CD4-positive, alpha-beta T cell treated with Interleukin-6 for 4 hours (primary cell): Measurements from ENCODE around the gene PRSS8.
"Not testable (repeated sequence)": the region's sequence is repeated elsewhere in the genome, so short reads cannot be mapped to it uniquely, and the experiment has no call there.

Experiments
- DNase-seq: peaks from one replicate; pipeline ENCODE4 v3.0.0-alpha.2; 2020; ENCODE audit warnings: mixed read lengths

PRSS8 gene

DNA sequence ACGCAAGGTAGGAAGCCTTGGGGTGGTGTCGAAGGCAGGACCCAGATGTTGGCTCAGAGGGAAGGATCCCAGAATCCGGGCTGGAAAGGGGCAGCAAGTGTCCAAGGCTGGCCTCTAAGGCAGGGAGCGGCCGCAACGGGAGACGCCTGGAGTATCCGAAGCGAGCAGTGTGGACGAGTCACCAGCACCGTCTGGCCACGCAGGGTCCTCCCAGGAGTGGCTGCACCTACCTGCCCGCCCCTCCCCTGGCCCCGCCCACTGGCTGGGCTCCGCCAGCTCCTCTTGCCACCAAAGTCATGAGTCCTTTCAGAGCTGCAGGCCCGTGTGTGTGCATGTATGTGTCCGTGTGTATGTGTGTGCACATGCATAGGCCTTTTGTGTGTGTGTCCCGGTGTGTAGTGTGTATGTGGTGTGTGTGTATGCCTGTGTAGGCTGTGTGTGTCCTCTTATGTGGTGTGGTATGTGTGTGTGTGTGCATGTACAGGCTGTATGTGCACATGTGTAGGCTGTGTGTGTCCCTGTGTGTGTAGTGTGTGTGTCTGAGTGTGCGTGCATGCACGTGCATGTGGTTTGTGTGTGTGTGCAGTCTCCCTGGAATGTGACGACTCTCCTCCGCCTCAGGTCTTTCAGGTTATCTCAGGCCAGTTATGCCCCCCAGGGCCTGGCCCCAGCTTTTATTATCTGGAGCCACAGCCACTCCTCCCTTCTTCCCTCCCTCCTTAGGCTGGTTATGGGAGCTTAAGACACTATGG is at the start of gene PRSS8:
Gene PRSS8, minus strand, starts transcription at position 193 of the 752 bp plus-strand sequence. CDS start 229 bp downstream, outside the sequence.
- DNase-seq = no peak

DNA sequence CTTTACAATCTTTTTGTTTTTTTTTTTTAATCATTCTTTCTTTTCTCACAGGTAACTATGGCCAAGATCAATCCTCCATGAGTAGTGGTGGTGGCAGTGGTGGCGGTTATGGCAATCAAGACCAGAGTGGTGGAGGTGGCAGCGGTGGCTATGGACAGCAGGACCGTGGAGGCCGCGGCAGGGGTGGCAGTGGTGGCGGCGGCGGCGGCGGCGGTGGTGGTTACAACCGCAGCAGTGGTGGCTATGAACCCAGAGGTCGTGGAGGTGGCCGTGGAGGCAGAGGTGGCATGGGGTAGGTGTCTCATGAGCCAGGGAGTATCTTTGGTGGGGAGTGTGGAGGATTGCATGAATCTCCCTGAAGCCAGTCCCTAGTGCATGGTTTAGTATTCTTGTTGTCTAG is 49.4 kb upstream of the PRSS8 start:
- DNase-seq = no peak

DNA sequence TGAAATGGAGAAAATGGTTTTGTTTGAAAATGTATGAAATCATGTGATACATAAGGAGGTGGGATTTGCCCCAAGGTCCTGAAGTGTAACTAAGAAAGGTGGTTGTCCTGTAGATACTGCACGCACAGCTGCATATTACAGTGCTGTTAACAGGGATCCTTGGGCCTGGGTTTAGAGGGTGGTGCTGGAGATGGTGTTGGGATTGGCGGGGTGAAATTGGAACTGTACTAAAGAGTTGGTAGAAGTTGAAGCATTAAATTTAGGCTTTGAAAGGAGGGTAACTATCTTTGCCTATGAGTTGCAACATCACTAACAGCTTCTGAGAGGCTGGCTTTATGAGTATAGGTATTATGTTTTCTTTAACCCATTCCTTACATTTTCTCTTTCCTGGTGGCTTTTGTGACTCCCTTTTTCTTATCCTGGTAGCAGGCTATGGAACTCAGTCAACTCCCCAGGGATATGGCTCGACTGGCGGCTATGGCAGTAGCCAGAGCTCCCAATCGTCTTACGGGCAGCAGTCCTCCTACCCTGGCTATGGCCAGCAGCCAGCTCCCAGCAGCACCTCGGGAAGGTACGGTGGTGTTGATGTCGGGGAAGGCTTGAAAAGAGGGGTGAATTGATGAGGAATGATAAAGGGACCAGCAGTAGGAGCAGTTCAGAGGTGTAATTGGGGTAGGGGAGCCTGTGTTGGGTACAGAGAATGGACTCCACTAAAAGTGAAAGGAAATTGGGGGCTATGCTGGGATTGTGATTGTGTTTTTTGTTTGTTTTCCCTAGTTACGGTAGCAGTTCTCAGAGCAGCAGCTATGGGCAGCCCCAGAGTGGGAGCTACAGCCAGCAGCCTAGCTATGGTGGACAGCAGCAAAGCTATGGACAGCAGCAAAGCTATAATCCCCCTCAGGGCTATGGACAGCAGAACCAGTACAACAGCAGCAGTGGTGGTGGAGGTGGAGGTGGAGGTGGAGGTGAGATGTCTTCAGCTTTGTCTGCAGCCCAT is 48.2 kb upstream of the PRSS8 start:
- no peak for DNase-seq

DNA sequence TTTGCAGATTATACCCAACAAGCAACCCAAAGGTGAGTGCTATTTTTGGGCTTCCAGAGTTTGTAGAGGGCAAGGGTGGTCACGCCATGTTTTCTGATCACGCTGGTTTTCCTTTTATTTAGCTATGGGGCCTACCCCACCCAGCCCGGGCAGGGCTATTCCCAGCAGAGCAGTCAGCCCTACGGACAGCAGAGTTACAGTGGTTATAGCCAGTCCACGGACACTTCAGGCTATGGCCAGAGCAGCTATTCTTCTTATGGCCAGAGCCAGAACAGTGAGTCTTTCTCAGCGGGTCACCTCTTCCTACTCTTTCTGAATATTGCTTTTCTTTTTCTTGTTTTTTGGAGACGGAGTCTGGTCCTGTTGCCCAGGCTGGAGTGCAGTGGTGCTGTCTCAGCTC is 46.9 kb upstream of the PRSS8 start:
- DNase-seq = no peak

DNA sequence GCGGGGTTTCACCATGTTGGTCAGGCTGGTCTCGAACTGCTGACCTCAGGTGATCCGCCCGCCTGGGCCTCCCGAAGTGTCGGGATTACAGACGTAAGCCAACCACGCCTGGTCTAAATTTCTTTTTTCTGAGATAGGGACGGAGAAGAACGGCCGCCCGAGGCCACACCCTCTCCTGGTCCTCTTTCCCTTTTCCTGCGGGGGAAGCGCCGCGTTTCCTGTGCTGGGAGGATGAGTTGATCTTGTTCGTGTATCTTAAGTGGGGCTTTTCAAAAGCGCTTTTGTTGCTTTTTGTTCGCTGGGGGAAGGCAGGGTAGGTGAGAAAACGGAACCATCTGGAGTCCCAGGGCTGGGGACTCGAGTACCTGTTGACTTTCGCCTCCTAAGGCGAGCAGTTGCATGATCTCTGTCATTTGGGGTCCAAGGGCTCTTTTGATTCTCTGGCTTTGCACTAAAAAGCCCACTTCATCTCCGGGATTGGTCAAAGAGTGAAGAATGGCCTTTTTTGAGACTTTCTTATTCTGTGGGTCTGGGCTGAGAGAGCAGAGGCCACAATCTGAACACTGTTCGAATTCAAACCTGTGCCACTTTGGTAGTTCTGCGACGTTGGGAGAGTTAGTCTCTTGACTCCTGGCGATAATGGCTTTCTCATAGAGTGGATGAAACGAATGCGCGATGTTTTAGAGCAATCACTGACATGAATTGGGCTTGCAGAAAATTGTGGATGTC is 45.7 kb upstream of the PRSS8 start:
- DNase-seq = no peak

DNA sequence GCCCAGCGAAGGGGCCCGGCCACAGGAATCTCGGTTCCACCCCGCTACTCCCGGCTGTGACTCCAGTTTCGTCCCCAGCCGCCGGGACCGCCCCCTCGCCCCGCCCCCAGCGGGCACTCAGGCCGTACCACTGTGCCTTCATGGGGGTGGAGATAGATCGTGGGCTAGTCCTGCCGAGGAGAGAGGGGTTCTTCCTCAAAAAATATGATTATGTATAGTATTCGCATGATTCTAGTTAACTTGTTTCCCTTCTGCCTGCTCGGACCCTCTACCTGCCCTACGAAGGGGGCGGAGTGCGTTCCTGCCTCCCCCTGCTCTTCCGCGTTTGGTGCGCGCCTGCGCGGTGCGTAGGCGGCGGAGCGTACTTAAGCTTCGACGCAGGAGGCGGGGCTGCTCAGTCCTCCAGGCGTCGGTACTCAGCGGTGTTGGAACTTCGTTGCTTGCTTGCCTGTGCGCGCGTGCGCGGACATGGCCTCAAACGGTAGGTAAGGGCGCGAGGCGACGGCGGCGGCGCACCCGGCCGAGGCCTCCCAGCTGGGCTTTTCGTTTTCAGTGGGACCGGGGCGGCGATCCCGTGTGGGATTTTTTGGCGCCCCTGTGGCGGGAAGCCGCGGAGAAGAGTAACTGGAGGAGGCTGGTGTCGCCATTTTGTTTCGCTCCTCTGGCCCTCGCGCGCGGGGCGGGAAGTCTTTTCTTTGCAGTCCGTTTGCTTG is 44.4 kb upstream of the PRSS8 start, which contains the start of gene FUS:
Gene FUS, plus strand, starts transcription at position 393 of the 713 bp plus-strand sequence. Its CDS starts 76 bp downstream, at position 469.
- DNase-seq = peak; percentile 91

DNA sequence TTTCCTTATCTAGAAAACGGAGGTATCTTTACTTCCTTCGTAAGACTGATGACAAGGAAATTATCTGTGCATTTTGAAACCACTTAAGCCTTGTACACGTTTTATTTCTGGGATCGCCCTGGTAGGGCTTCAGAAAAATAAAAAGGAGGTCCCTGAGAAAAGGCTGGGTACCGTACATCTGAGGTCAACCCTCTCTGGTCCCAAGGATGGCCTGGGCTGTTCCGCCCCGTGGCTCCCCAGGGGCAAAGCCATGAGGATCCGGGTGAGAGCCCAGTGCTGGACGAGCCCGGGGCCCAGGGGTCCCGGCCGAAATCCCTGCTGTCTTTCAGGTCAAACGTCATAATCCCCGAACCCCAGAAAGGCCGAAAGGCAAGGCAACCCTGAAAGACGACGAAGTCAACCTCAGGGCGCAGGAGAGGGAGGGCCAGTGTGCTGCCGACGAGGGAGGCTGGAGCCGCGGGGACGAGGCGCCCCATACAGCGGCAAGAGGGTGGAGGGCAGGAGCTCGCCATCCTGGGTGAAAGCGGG is 43.8 kb upstream of the PRSS8 start:
- no peak for DNase-seq

DNA sequence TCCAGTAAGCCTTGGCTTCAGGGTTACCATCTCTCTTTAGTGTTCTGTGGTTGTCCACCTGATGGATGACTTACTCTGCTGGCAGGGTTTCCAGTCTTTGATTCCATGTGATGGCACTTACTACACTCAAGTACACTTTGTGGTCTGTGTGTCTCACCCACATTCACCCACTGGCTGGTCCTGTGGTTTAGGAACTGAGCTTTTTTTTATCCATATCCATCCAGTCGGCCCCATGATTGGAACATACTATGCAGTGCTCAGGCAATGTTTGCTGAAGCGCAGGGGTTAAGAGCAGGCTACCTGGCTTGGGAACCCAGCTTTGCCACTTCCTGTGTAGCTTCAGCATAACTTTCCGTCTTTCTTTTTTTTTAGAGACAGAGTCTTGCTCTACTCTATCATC is 41.6 kb upstream of the PRSS8 start:
- DNase-seq = peak; percentile 67

DNA sequence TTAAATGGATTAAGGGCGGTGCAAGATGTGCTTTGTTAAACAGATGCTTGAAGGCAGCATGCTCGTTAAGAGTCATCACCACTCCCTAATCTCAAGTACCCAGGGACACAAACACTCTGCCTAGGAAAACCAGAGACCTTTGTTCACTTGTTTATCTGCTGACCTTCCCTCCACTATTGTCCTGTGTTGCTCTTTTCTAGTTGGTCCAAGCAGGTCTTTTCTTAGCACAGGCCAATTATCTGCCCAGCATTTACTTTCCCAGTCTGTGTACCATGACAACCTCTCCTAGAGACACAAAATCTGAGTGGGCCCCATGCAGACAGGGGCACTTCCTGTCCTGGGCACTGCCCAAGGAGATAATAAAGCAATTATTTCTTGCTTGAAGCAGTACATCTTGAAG is 34.5 kb upstream of the PRSS8 start:
- not testable (repeated sequence) for DNase-seq

DNA sequence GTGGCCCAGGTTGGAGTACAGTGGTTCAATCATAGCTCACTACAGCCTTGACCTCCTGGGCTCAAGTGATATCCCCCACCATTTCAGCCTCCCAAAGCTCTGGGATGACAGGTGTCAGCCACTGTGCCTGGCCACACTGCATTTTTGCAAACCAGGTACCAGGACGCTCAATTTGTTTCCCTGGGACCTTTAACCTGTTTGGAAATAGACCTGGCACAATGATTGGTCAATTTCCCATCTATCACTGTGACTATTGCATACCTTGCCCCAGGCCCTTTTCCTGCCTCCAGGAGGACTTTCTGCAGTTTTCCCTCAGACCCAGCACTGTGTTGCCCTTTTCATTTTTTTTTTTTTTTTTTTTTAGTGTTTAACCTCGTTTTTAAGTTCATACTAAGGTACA is 33.3 kb upstream of the PRSS8 start:
- DNase-seq = no peak

DNA sequence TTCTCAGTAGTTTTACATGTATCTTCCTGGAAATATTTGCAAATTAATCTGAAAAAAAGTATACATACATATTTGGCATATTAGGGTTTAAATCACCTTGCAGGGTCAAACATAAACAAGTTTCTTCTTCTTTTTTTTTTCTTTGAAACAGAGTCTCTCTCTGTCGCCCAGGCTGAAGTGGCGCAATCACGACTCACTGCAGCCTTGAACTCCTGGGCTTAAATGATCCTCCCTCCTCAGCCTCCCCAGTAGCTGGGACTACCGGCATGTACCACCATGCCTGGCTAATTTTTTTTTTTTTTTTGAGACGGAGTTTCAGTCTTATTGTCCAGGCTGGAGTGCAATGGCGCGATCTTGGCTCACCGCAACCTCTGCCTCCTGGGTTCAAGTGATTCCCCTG is 31.8 kb upstream of the PRSS8 start:
- no peak for DNase-seq

DNA sequence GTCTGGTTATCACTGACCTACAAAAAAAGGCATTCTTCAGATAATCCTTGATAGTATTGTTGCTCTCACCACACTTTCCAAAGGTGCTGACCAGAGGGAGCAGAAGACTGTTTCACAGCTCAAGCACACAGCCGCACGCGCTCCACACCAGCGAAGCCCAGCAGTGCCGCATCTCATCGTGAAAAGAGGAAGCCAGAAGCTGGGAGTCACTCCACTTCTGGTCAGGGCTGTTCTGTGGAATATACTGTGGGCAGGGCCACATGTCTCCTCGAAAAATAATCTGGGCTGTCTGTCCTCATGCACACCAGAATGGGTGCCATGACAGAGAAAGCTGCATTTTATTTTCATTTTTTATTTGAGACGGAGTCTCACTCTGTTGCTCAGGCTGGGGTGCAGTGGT is 21.6 kb upstream of the PRSS8 start:
- DNase-seq = no peak

DNA sequence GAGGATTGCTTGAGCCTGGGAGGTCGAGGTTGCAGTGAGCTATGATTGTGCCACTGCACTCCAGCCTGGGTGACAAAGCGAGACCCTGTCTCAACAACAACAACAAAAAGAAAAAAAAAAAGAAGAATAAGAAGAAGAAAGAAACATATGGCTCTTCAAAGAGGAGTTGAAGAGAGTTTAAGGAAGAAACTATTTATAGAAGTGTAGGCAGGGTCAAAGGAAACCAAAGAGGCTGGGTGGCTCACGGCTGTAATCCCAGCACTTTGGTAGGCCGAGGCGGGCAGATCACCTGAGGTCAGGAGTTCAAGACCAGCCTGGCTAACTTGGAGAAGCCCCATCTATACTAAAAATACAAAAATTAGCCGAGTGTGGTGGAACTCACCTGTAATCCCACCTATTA is 15.4 kb upstream of the PRSS8 start:
- not testable (repeated sequence) for DNase-seq

DNA sequence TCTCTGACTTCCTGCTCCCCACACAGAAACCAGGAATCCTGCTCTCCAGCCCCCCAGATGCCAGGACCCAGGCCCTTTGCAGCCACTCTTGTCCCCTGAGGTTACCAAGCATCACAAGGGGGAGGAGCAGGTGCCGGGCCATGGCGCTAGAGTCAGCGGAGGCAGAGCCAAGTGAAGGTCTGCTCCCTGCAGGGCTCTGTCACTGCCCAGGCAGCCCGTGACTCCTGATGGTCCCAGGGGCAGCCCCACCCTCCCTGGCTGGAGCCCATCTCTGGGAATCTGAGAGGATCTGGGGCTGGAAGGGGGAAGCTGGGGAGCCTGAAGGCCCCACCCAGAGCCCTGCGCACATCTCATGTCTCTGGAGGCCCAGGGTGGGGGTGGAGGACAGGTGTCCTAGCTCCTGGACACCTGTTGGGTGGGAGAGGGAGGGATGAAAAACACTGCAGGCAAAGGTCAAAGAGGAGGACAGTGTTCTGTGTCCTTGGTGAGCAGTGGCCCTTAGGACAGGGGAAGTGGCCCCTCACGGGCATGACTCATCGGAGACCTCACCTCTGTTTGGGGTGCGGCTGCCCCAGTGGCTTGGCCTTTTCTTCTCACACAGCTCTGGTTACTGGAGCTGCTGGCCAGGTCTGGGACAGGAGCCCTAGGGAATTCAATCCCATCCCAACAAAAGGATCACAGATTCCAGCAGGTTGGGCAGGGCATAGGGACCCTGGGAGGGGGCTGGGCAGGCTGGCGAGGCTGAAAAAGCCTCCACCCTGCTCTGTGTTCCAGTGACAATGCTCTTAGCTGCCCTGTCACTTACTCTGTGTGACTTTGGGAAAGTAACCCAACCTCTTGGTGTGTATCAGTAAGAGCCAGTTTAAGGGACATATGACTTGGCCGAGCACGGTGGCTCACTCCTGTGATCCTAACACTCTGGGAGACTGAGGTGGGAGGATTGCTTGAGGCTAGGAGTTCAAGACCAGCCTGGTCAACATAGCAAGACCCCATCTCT is 14.7 kb upstream of the PRSS8 start, which contains the start of gene PRSS36:
Gene PRSS36, minus strand, starts transcription at position 173 of the 997 bp plus-strand sequence. Its CDS starts 31 bp downstream, at position 142.
- DNase-seq = no peak

DNA sequence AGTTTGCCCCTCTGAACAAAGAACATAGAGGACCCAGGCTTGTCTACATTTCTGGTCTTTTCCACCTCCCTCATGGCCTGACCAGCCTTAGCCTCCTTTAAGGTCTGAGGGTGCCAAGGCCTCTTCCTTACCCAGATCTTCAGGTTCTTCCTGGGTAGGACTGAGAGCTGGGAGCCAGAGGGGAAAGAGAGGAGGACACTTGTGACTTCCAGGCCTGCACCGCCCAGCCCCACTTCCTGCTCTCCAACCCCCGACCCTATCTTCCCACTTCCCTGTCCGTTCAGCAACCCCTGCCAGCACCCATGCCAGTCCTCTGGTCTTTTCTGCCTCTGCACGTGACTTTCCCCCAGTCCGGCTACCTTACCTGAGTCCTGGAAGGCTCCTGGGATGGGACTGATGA is 13.8 kb upstream of the PRSS8 start:
- no peak for DNase-seq

DNA sequence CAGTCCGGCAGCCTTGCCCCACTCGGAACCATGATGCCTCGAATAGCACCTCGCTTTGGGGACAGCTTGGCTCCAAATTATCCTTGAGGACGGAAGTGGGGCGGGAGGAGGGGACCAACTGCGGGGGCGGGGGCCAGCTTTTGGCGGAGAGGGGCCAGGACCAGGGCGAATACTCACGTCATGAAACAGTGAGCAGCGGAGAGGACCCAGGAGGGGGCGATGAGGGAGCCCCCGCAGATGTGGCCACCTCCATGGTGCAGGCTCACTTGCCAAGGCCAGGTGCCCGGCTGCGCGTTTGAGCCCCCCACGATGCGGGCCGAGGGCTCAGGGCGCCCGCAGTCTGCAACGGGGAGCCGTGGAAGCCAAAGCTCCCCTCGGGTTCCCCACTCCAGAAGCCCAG is 13.4 kb upstream of the PRSS8 start:
- DNase-seq = no peak

DNA sequence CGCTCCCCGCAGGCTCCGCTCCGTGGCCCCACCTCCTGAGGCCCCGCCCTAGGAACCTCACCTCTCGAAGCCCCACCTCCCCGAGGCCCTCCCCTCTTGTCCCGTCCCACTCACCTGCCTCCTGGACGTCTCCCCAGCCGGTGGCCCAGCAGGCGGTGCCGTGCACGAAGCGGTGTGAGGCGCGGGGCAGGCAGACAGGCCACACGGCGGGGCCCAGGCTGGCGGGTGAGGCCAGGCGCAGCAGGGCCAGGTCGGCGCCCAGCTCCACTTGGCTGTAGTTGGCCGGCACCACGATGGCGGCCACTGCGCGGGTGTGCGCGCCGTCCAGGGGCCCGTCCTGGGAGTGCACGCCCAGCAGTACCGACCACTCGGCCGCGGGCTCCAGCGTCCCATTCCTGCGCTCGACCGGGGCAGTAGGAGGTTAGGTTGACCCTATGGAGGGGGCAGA is 12.8 kb upstream of the PRSS8 start:
- DNase-seq = no peak

DNA sequence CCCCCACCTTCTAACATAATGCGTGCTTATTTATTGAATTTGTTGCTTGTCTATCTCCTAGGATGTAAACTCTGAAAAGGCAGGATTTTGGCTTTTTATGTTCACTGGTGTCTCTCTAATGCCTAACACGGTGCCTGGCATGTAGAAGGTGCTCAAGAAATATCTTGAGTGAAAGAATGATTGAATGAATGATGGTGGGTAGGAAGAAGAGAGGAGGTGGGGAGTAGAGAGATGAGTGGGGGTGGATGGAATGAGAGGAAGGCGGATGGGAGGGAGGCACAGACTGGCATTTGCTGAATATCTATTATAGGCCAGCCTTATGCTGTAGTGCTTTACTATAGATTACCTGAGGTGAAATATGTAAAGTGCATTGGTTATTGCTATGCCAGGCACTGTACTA is 12.0 kb upstream of the PRSS8 start:
- no peak for DNase-seq

DNA sequence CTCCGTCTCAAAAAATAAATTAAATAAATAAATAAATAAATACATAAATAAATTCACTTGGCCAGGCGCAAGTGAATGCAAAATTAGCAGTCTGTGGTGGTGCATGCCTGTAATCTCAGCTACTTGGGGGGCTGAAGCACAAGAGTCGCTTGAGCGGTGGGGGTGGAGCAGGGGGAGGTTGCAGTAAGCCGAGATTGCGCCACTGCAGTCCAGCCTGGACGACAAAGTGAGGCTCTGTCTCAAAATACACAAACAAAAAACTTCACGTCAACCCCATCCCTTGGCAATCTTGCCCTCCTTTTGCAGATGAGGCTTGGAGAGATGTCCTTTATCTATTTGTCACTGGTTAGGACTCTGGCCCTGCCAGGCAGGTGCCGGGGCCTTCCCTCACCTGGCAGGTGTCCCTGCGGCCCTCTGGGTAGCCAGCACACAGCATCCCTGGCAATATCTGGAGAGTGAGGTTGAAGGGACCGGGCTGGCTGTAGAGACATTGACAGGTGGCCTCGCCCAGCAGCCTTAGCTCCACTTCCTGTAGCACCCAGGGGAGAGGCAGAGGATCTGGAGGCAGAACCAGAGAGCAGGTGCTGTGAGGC is 10.0 kb upstream of the PRSS8 start:
- no peak for DNase-seq

DNA sequence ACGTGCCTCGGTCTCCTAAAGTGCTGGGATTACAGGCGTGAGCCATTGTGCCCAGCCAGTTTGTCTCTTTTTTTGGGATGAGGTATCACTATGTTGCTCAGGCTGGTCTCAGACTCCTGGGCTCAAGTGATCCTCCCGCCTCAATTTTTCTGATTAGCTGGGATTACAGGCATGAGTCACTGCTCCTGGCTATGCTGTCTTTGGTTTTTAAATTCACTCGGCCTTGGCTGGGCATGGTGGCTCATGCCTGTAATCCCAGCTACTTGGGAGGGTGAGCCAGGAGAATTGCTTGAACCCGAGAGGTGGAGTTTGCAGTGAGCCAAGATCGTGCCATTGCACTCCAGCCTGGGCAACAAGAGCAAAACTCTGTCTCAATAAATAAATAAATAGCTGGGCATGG is 8.9 kb upstream of the PRSS8 start:
- not testable (repeated sequence) for DNase-seq
